BE2C (cell line): ENCODE measurements around the gene GPX7.
"Not testable (repeated sequence)": the region's sequence is repeated elsewhere in the genome, so short reads cannot be mapped to it uniquely, and the experiment has no call there.

Source experiments
- DNase-seq: peaks from one replicate; pipeline ENCODE4 v3.0.0-alpha.2; 2020
- H3K27me3 ChIP-seq: fragments of 250-450 bp; sonication (Bioruptor Pico); 2 replicates; pipeline ENCODE4 v1.5.1; 2020; ENCODE audit warnings: mild to moderate bottlenecking
- H3K36me3 ChIP-seq: fragments of 250-450 bp; sonication (Bioruptor Pico); 2 replicates; pipeline ENCODE4 v1.5.1; 2020; ENCODE audit warnings: mild to moderate bottlenecking
- H3K4me1 ChIP-seq: fragments of 250-450 bp; sonication (Bioruptor Pico); 2 replicates; pipeline ENCODE4 v1.5.1; 2020
- H3K4me3 ChIP-seq: 2 replicates; pipeline ENCODE4 v1.5.1; 2011; ENCODE audit warnings: low read depth, low read length
- H3K9me3 ChIP-seq: fragments of 250-450 bp; sonication (Bioruptor Pico); 2 replicates; pipeline ENCODE4 v1.5.1; 2020
- CTCF ChIP-seq: IDR thresholded peaks from 2 replicates; pipeline ENCODE4 v1.5.1; 2012; ENCODE audit warnings: mild to moderate bottlenecking, low read depth, low read length

The GPX7 gene

DNA sequence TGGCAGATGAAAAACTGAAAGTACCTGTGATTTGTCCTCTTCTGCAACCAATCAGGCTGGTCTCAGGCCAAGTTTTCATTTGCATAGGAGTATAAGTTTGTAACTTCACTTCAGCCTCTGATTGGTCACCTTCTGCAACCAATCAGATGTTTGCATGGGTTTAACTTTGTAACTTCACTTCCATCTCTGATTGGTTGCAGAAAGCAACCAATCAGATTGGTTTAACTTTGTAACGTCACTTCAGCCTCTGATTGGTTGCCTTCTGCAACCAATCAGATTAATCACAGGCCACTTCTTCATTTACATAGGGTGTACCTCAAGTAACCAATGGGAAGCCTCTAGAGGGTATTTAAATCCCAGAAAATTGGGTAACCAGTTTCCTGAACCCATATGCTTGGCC lies 30.4 kb upstream of the GPX7 start:
- Histone ChIP-seq H3K4me1 (no peaks in the 10 kb centered on the region), H3K9me3 (no peaks in the 10 kb centered on the region), H3K4me3 (no peak overlapping the region), H3K36me3 (no peaks in the 10 kb centered on the region), H3K27me3 (no peaks in the 10 kb centered on the region)
- no peak for TF ChIP-seq CTCF
- peak; percentile 9 for DNase-seq

DNA sequence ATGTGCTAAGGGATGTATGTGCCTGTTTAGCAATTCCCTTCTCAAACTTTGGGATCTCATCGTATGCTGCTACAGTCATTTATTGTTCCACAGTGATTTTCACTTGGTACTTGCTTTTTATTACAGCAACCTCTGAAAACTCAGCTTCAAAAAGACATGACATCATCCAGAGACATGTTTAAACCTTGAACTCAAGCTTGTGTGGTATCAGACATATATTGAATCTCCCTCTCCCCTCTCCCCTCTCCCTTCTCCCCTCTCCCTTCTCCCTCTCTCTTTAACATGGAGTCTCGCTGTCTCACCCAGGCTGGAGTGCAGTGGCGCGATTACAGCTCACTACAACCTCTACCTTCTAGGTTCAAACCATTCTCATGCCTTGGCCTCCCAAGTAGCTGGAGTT lies 29.8 kb upstream of the GPX7 start:
- Histone ChIP-seq H3K4me1 (no peaks in the 10 kb centered on the region), H3K27me3 (no peaks in the 10 kb centered on the region), H3K4me3 (no peak overlapping the region), H3K9me3 (no peaks in the 10 kb centered on the region), H3K36me3 (no peaks in the 10 kb centered on the region)
- TF ChIP-seq CTCF: no peak
- DNase-seq: no peak

GRCh38 chr1:52574594-52574993 lies 27.6 kb upstream of the GPX7 start:
- DNase-seq: no peak
- Histone ChIP-seq H3K36me3 (no peaks in the 10 kb centered on the region), H3K4me1 (no peaks in the 10 kb centered on the region), H3K9me3 (no peaks in the 10 kb centered on the region), H3K4me3 (no peak overlapping the region), H3K27me3 (no peaks in the 10 kb centered on the region)
- TF ChIP-seq CTCF: no peak

DNA sequence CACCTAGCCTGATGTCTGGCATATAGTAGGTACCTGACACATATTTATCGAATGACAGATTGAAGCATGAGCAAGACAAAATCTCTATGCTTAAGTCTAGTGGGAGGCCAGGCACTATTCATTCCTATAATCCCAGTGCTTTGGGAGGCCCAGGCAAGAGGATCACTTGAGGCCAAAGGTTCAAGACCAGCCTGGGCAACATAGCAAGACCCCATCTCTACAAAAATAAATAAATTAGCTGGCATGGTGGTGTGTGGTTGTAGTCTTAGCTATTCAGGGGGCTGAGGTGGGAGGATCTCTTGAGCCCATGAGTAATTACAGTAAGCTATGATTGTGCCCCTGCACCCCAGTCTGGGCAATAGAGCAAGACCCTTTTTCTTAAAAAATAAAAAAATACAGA lies 26.1 kb upstream of the GPX7 start:
- Histone ChIP-seq H3K9me3 (no peaks in the 10 kb centered on the region), H3K27me3 (no peaks in the 10 kb centered on the region), H3K4me1 (no peaks in the 10 kb centered on the region), H3K36me3 (no peaks in the 10 kb centered on the region), H3K4me3 (no peak overlapping the region)
- no peak for DNase-seq
- no peak for TF ChIP-seq CTCF

DNA sequence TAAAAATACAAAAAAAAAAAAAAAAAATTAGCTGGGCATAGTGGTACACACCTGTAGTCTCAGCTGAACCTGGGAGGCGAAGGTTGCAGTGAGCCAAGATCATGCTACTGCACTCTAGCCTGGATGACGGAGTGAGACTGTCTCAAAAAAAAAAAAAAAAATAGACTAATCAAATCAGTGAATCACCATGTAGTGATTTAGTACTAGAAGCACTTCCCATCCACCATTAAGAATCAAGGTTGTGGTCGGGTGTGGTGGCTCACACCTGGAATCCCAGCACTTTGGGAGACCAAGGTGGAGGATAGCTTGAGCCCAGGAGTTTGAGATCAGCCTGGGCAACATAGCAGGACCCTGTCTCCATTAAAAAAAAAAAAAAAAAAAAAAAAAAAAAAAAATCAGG lies 24.1 kb upstream of the GPX7 start:
- H3K36me3 ChIP-seq, H3K27me3 ChIP-seq, H3K9me3 ChIP-seq, H3K4me3 ChIP-seq, H3K4me1 ChIP-seq, DNase-seq: not testable (repeated sequence)

DNA sequence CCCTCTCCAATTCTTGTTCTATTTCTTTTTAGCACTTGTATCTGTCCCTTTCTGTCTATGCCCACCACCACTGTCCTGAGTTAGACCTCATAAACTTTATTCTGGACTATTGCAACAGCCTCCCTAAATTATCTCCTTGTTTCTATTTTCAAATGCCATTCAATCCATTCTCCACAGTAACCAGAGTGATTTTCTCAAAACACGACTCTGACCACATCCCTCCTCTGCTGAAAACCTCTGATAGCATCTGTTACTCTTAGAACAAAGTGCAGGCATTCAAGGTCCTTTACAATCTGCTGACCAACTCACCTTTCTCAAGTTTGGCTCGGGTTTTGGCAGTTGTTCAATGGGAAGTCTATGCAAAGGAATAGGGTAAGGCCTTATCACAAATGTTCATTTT lies 22.8 kb upstream of the GPX7 start:
- no peaks in the 10 kb centered on the region for H3K4me1 ChIP-seq
- DNase-seq: no peak
- no peak for TF ChIP-seq CTCF
- H3K36me3 ChIP-seq: no peaks in the 10 kb centered on the region
- H3K4me3 ChIP-seq: no peak overlapping the region
- H3K27me3 ChIP-seq: no peaks in the 10 kb centered on the region
- H3K9me3 ChIP-seq: no peaks in the 10 kb centered on the region

- no peak overlapping the region for H3K4me3 ChIP-seq
- no peaks in the 10 kb centered on the region for H3K36me3 ChIP-seq
- TF ChIP-seq CTCF: no peak
- H3K4me1 ChIP-seq: no peaks in the 10 kb centered on the region
- DNase-seq: no peak
- no peaks in the 10 kb centered on the region for H3K27me3 ChIP-seq
- H3K9me3 ChIP-seq: no peaks in the 10 kb centered on the region
Measured at GRCh38 chr1:52580283-52580682, 21.9 kb upstream of the GPX7 start.
